Esophagus (tissue), 2 donors: ENCODE results near the gene NR2C2. TPM values are rescaled to one million over a fixed set of nuclear protein-coding genes. Genes with fewer than 3 reads are reported as not detected.

Experiments used
- H3K27ac ChIP-seq, 2 donors: one replicate each; pipeline ENCODE4 v1.5.1; 2013; ENCODE audit warnings: low read depth in 2 of 2, mild to moderate bottlenecking in 2 of 2, inconsistent platforms in 1 of 2, low read length in 1 of 2, moderate library complexity in 1 of 2
- H3K27me3 ChIP-seq, 2 donors: one replicate each; pipeline ENCODE4 v1.6.1; 2013; ENCODE audit warnings: low read length in 2 of 2, control low read depth in 1 of 2, mild to moderate bottlenecking in 1 of 2; ENCODE audit not compliant: insufficient read depth in 2 of 2, control insufficient read depth in 1 of 2
- H3K36me3 ChIP-seq, 2 donors: one replicate each; pipeline ENCODE4 v1.6.1; 2013; ENCODE audit warnings: low read length in 1 of 2; ENCODE audit not compliant: control insufficient read depth in 2 of 2, insufficient read depth in 2 of 2
- H3K4me1 ChIP-seq, 2 donors: one replicate each; pipeline ENCODE4 v1.6.1; 2013; ENCODE audit warnings: low read length in 1 of 2; ENCODE audit not compliant: control insufficient read depth in 2 of 2, insufficient read depth in 2 of 2
- H3K4me3 ChIP-seq, 2 donors: one replicate each; pipeline ENCODE4 v1.5.1; 2013; ENCODE audit warnings: low read length in 2 of 2, mild to moderate bottlenecking in 2 of 2, low read depth in 1 of 2, moderate library complexity in 1 of 2
- H3K9me3 ChIP-seq, 2 donors: one replicate each; pipeline ENCODE4 v1.6.1; 2013; ENCODE audit warnings: mild to moderate bottlenecking in 2 of 2, low read depth in 1 of 2, low read length in 1 of 2, moderate library complexity in 1 of 2; ENCODE audit not compliant: control insufficient read depth in 2 of 2, insufficient read depth in 1 of 2
- WGBS, 2 donors: extraction: QIAGEN DNeasy Blood & Tissue Kit; methylation state at CpG; one replicate each; pipeline ENCODE4 v1.1.7; 2013; 5-methylcytosine and 5-hydroxymethylcytosine counted together
- polyA plus RNA-seq, 2 donors: library from polyadenylated mRNA; stranded (reverse); fragments of 200-250 nt; gene quantifications; one replicate each; pipeline ENCODE4 v1.2.3, GENCODE V29; 2013
- donor health status: healthy with polysubstance abuse.
- donor health status: Bipolar disorder and iron deficiency.

NR2C2 gene
- polyA plus RNA-seq, 2 donors = 5.0 to 6.1 TPM

DNA sequence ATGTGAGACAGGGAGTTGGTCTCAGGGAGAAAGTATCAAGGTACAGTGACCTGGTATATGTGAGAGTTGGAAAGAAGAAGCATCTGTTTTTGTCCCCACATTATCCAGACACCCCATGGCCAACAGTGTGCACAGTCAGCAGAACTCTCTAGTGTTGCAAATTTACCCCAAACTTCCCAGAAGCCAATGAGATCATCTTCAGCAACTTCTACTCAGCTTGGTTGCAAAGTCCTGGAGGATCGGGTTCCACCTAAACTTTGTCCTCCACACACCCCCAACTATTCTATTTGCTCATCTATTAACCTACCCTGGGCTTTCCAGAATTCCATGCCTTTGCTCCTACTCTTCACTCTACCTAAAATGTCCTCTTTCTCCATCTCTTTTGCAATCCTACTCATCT lies 135.9 kb downstream of the NR2C2 start:
- Histone ChIP-seq H3K4me1 (no peaks in the 10 kb centered on the region), H3K27me3 (no peaks in the 10 kb centered on the region), H3K27ac (no peak overlapping the region), H3K36me3 (peaks cover 20 to 29% of the 10 kb centered on the region in 2 donors), H3K4me3 (no peak overlapping the region), H3K9me3 (no peaks in the 10 kb centered on the region)
- WGBS, 2 donors = 97 to 100% methylated on average over 1 of the region's 1 CpG

DNA sequence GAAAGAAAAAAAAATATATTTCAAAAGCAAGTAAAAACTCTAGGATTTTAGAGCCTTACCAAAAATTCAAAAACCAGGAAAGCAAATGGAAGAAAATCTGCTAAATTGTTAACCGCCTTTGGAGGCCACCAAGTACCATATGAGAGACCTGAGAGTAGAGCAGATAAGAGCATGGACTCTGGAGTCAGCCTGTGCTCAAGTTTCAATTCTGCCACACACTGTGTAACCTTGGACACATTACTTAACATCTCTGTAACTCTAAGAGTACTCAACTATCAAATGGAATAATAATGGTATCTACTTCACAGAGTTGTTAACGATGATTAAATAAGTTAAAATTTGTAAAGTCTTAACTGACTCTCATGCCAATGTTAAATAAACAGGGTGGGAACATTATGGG lies 138.9 kb downstream of the NR2C2 start:
- Histone ChIP-seq H3K36me3 (peaks cover 20 to 26% of the 10 kb centered on the region in 2 donors), H3K4me3 (no peak overlapping the region), H3K27ac (no peak overlapping the region), H3K4me1 (no peaks in the 10 kb centered on the region), H3K27me3 (no peaks in the 10 kb centered on the region), H3K9me3 (no peaks in the 10 kb centered on the region)
- whole genome bisulfite sequencing, 2 donors = 96 to 97% methylated on average over 2 of the region's 2 CpGs

DNA sequence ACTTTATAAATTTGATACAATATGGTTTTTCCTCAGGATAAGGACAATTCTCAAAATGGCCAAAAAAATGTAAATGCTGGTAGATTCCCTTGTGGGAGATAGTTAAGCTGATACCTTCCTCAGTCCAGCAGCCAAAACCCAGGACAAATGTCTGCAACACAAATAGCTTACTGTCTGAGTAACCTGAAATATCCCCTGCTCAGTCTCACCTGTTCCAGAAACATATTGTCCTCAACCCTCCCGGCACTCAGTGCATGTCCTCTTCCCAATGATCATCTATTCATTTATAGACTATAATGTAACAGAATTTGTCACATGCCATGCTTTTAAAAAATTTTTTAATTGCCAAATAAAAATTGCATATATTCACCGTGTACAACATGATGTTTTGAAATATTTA lies 139.3 kb downstream of the NR2C2 start:
- Histone ChIP-seq H3K4me1 (no peaks in the 10 kb centered on the region), H3K27ac (no peak overlapping the region), H3K9me3 (no peaks in the 10 kb centered on the region), H3K27me3 (no peaks in the 10 kb centered on the region), H3K4me3 (no peak overlapping the region), H3K36me3 (peaks cover 20 to 22% of the 10 kb centered on the region in 2 donors)
- WGBS, 2 donors = 90 to 95% methylated on average over 2 of the region's 2 CpGs

DNA sequence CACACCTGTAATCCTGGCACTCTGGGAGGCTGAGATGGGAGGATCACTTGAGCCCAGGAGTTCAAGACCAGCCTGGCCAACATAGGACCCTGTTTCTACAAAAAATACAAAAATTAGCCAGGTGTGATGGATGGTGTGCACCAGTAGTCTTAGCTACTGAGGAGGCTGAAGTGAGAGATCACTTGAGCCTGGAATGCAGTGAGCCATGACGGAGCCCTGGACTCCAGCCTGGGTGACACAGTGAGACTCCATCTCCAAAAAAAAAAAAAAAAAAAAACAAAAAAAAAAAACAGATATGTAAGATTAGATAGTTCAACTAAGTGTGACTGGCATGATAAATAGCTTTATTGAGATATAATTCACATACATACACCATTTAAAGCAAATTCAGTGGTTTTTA lies 141.8 kb downstream of the NR2C2 start:
- no peak overlapping the region for H3K27ac ChIP-seq
- peaks cover 14% of the 10 kb centered on the region in 2 donors for H3K36me3 ChIP-seq
- H3K4me3 ChIP-seq = no peak overlapping the region
- no peaks in the 10 kb centered on the region for H3K27me3 ChIP-seq
- H3K9me3 ChIP-seq = no peaks in the 10 kb centered on the region
- H3K4me1 ChIP-seq = no peaks in the 10 kb centered on the region
- 90 to 100% methylated on average over 1 of the region's 1 CpG for WGBS, 2 donors

DNA sequence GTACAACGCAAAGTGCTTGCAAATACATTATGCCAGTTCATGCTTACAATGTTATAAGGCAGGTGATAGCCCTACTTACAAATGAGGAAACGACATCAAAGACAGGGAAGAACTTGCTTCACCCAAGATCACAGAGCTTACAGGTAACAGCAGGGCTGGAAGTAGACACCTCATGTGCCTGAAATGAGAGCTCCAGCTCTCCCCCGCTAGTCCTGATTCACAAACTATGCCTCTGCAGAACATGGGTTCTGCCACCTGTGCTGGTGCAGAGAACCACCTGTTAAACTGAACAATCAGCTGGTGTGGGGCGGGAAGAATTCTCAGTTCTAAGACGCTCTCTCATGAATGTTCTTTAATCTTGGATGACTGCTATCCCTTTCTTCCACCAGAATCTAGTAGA lies 144.2 kb downstream of the NR2C2 start:
- Histone ChIP-seq H3K27me3 (no peaks in the 10 kb centered on the region), H3K27ac (no peak overlapping the region), H3K36me3 (peaks cover 4 to 13% of the 10 kb centered on the region in 2 donors), H3K9me3 (no peaks in the 10 kb centered on the region), H3K4me3 (no peak overlapping the region), H3K4me1 (no peaks in the 10 kb centered on the region)
- 79 to 83% methylated on average over 5 of the region's 5 CpGs for WGBS, 2 donors

DNA sequence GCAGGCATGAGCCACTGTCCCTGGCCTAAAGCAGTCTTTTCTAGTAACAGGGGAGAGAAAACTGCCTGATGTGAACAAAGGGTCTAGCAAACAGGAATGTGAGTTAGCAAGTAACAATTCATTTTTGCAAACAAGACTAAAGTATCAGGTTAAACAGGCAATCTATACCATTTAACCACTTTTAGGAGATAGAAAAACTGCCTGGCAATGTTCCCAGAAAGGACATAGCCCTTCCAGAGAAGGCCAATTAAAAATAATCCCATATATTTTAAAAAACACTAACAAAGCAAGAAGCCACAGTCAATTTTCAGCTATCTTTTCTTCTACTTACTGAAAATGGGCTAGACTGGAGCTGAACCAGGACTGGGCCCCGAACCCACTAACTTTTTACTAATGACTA lies 145.3 kb downstream of the NR2C2 start:
- no peaks in the 10 kb centered on the region for H3K27me3 ChIP-seq
- H3K4me1 ChIP-seq = peaks cover 2% of the 10 kb centered on the region in 2 donors
- WGBS, 2 donors = 91 to 100% methylated on average over 1 of the region's 1 CpG
- H3K27ac ChIP-seq = no peak overlapping the region
- no peaks in the 10 kb centered on the region for H3K9me3 ChIP-seq
- H3K36me3 ChIP-seq = peaks cover 4 to 13% of the 10 kb centered on the region in 2 donors
- H3K4me3 ChIP-seq = no peak overlapping the region

DNA sequence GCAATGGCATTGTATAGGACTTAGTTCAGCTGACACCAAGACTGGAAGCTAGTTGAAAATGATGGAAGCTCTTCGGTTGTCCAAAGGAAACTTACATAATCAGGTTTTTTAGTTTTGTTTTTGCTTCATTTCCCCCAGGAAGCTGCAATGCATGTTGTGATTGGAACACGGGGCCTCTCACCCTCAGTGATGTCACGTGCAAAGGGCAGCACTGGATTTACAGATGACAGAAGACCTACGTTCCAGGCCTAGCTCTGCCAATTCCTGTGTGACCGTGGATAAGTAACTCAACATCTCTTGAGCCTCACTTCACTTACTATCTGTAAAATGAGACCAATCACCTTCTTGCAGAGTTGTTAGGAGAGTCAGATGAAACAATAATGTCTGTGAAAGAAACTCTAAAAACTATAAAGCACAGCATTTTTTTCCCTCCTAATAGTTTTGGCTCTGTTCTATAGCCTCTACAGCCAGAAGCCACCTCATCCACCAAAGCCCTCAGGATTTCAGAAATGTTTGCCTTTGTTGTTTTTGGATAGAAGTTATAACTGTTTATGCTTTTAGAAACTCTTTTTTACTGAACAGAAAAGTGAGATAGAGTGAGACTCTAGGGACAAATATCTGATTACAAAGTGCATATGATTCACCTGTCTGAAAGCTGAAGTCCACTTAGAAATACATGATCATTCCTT lies 146.9 kb downstream of the NR2C2 start:
- Histone ChIP-seq H3K27me3 (no peaks in the 10 kb centered on the region), H3K4me1 (peaks cover 4 to 5% of the 10 kb centered on the region in 2 donors), H3K9me3 (no peaks in the 10 kb centered on the region), H3K27ac (no peak overlapping the region), H3K4me3 (no peak overlapping the region), H3K36me3 (peaks cover 4 to 11% of the 10 kb centered on the region in 2 donors)
- 84 to 86% methylated on average over 5 of the region's 5 CpGs for WGBS, 2 donors

DNA sequence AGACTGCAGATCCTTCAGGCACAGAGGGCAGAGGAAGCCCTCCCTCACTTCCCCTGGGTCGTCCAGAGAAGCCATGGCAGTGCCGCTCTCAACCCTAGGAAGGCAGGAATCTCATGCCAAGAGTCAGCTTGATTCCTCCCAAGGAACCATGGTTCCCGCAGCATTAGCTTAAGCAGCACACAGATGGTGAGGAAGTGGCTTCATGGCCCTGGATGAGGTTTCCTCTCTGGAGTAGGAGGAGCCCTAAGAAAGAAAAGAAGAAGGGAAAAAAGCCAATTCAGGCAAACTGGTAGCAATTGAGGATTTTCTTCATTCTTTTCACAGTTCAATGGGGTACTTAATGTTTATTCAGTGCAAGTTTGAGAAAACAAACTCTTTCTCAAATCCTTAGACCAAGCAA lies 148.7 kb downstream of the NR2C2 start:
- peaks cover 4 to 5% of the 10 kb centered on the region in 2 donors for H3K4me1 ChIP-seq
- H3K27ac ChIP-seq = no peak overlapping the region
- WGBS, 2 donors = 80 to 90% methylated on average over 3 of the region's 3 CpGs
- H3K27me3 ChIP-seq = no peaks in the 10 kb centered on the region
- no peak overlapping the region for H3K4me3 ChIP-seq
- no peaks in the 10 kb centered on the region for H3K9me3 ChIP-seq
- peaks cover 4 to 7% of the 10 kb centered on the region in 2 donors for H3K36me3 ChIP-seq

DNA sequence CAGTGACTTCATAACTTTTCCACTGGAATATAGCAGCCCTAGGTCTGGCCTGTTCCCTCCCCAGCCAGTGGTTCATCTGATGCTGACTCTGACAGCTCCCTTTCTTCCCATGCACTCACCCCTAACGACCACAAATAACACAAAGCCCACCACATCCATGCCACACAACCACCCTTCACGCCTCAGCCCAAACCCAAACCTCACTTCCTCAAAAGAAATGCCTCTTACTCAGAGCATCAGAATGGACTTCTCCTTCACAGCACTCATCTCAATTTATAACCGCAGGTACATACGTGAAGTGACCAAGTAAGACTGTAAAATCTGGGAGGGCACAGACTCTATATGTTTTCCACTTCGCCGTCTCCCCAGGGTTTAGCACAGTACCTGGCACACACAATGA lies 150.5 kb downstream of the NR2C2 start:
- H3K27ac ChIP-seq = peak overlapping the region in 1 of 2 donors; percentile 13
- no peaks in the 10 kb centered on the region for H3K9me3 ChIP-seq
- peak overlapping the region in 1 of 2 donors; percentile 87 for H3K4me3 ChIP-seq
- H3K4me1 ChIP-seq = peaks cover 7 to 11% of the 10 kb centered on the region in 2 donors
- H3K27me3 ChIP-seq = no peaks in the 10 kb centered on the region
- H3K36me3 ChIP-seq = peaks cover 4 to 7% of the 10 kb centered on the region in 2 donors
- 40 to 45% methylated on average over 6 of the region's 6 CpGs for WGBS, 2 donors
